ENCODE data around the gene GULP1. TPM values are rescaled to one million over a fixed set of nuclear protein-coding genes. Genes with fewer than 3 reads are reported as not detected.
"Not testable (repeated sequence)": the region's sequence is repeated elsewhere in the genome, so short reads cannot be mapped to it uniquely, and the experiment has no call there.

Gene GULP1
- total RNA-seq, 1 donor from 2014 or later: 11.1 TPM

GRCh38 chr2:188596054-188596453 lies 304.4 kb downstream of the GULP1 start:
- DNase-seq (ENCODE audit: low spot score): no peak

DNA sequence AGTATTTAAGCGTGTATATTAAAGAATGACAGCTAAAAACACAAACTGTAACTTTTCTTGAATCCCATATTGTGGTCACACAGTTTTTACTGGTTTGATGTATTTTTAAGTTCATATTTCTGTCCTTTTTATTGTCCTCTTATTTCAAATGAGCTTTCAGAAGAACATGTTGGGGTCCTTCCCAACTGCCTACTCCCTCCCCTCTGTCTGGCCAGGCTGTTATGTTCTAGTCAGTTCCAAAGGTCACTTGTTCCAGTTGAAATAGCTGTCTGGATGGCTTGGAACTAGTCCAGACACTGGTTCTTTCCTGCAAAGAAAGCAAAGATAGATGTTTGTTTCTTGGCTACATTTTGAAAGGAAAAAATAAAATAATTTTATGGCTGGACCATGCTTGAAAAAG lies 306.9 kb downstream of the GULP1 start:
- no peak for DNase-seq (ENCODE audit: low spot score)

GRCh38 chr2:188599140-188599539 lies 307.5 kb downstream of the GULP1 start:
- DNase-seq (ENCODE audit: low spot score): no peak

DNA sequence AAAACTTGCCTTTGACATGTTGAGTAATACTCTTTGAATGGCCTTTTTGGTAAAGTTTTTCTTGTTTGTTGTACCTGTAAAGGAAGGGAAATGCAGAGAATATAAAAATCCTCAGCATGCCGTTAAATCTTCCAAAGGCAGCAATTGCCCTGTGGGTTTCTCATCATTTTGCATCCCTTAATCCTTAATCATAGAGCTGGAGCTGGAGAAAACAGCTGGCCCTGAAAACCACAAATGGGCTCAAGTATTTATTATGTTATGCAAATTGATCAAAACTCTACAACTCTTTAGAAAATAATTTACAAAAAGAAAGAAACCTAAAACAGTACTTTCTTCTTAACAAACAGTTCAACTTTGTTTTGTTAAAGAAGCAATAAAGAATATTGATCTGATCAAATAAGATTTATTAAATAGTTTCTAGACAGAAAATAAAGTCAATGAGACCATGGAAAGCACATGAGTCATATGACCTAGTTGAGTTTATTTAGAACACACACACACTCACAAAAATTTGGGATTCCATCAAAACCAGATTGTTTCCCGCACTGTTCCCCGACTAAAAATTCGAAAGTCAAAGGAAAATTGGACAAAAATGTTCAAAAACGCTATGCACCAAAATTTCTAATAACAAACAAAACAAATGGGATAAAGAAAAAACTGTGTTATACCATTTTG lies 309.0 kb downstream of the GULP1 start:
- DNase-seq (ENCODE audit: low spot score): no peak

GRCh38 chr2:188601391-188601790 lies 309.7 kb downstream of the GULP1 start:
- no peak for DNase-seq (ENCODE audit: low spot score)

GRCh38 chr2:188601927-188602326 lies 310.3 kb downstream of the GULP1 start:
- DNase-seq (ENCODE audit: low spot score): no peak

GRCh38 chr2:188604579-188604978 lies 312.9 kb downstream of the GULP1 start:
- DNase-seq (ENCODE audit: low spot score): no peak

- not testable (repeated sequence) for DNase-seq (ENCODE audit: low spot score)
Observed at GRCh38 chr2:188605609-188606584, 314.2 kb downstream of the GULP1 start.

DNA sequence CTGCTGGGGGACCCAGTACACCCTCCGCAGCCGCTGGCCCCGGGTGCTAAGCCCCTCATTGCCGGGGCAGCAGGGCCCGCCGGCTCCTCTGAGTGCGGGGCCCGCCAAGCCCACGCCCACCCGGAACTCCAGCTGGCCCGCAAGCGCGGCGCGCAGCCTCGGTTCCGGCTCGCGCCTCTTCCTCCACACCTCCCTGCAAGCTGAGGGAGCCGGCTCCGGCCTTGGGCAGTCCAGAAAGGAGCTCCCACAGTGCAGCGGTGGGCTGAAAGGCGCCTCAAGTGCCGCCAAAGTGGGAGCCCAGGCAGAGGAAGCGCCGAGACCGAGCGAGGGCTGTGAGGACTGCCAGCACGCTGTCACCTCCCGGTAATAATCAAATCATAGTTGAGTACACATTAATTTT lies 314.9 kb downstream of the GULP1 start:
- not testable (repeated sequence) for DNase-seq (ENCODE audit: low spot score)

- no peak for DNase-seq (ENCODE audit: low spot score)
Observed at GRCh38 chr2:188607501-188607900, 315.8 kb downstream of the GULP1 start.

GRCh38 chr2:188609321-188610049 lies 317.8 kb downstream of the GULP1 start:
- no peak for DNase-seq (ENCODE audit: low spot score)

- no peak for DNase-seq (ENCODE audit: low spot score)
Observed at GRCh38 chr2:188610050-188610444, 318.4 kb downstream of the GULP1 start.

DNA sequence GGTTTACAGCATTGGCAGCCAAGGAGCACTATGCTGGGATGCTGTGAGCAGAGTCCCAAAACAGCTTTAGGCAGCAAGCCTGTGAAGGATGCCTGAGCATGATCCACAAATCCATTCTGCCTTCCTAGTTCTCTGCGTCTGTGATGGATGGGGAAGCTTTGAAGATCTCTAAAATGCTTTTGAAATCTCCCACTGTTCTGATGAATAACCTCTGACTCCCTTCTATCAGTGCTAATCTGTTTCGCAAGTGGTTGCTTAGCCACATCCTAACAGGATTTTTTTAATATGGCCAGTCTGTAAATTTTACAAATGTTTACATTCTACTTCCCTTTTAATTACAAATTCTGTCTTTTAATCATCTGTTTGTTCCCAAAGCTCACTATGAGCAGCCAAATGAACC lies 319.2 kb downstream of the GULP1 start:
- no peak for DNase-seq (ENCODE audit: low spot score)

- DNase-seq (ENCODE audit: low spot score): no peak
Observed at GRCh38 chr2:188619146-188619545, 327.5 kb downstream of the GULP1 start.

- DNase-seq (ENCODE audit: low spot score): no peak
Observed at GRCh38 chr2:188620916-188621315, 329.2 kb downstream of the GULP1 start.

GRCh38 chr2:188622601-188623260 lies 331.1 kb downstream of the GULP1 start:
- no peak for DNase-seq (ENCODE audit: low spot score)

- no peak for DNase-seq (ENCODE audit: low spot score)
Observed at GRCh38 chr2:188623995-188624643, 332.4 kb downstream of the GULP1 start.

DNA sequence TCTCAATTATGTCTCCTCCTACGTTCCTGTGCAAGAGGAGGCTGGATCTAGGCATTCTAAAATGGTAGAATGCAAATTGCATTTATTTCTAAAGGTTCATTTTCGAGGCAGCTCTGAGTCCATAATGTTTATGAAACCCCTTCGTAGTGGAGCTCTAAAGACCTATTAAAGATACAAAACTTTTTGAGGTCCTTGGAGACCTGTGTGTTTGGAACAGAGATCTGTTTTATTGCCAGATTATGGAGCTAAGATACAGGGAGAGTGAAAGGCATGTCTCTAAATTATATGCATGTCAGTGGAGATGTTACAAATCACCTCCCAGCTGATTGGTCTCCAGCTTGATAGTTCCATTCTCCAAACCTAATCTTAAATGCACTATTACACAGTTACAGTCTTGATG lies 335.8 kb downstream of the GULP1 start:
- no peak for DNase-seq (ENCODE audit: low spot score)

DNA sequence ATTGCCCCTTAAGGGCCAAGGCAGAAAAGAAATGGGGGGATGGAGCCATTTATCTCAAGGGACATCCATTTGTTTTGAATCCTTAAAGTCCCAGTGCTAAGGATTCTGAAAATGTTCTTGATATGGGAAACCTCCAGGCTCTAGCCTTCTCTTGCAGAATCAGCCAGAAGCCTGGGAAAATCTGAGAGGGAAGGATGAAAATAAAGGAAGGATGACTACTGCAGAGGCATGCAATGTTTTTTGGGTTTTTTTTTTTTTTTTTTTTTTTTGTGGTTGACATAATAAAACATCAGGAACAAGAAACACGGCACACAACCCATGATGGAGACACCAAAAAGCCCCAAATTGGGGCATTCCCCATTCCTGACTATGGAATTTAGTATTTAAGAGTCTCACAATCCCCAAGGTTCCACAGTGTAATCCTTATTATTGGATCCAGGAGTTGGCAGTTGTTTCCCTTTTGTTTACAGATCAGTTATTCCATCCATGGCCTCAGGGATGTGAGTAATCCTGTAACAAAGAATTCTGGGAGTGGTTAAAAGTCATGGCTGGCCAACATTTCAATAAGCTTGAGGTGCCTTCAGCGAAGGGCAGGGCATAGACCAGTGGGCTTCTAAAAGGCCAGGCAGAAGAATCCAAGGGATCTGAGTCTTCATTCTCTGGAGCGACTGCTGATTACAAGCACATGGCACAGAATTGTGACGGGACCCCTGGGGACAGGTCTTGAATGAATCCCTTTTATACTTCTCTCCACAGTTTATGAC lies 337.5 kb downstream of the GULP1 start:
- DNase-seq (ENCODE audit: low spot score): no peak

Measured in mesenteric fat pad (tissue), 1 donor.